Keratinocyte (primary cell): ENCODE measurements around the gene TMEM14B.

Experiments used
- CTCF ChIP-seq, 3 experiments: IDR thresholded peaks in 1 of 3; conservative IDR thresholded peaks in 1 of 3; optimal IDR thresholded peaks in 1 of 3; 2 replicates in 2 of 3; 3 replicates in 1 of 3; pipeline versions ENCODE3 to v1.5.1; 2011; ENCODE audit warnings: low read length in 3 of 3, mild to moderate bottlenecking in 3 of 3, moderate library complexity in 2 of 3, control low read depth in 1 of 3, inconsistent platforms in 1 of 3; ENCODE audit not compliant: insufficient read depth in 2 of 3; ENCODE audit errors: extremely low read depth in 1 of 3
- EZH2 ChIP-seq: IDR thresholded peaks from one replicate; pipeline ENCODE4 v1.6.1; 2012; ENCODE audit warnings: inconsistent platforms, mild to moderate bottlenecking, low read length, moderate library complexity

- no peak for TF ChIP-seq CTCF (optimal IDR thresholded peaks at IDR 0.05 in 1 of 3, IDR thresholded peaks at IDR 0.05 in 1 of 3, conservative IDR thresholded peaks at IDR 0.05 in 1 of 3; ENCODE audit: extremely low read depth in 1 of 3, insufficient read depth in 2 of 3, low read length in 3 of 3)
- TF ChIP-seq EZH2 = no peak
Observed at GRCh38 chr6:10721850-10722569, 25.6 kb upstream of the TMEM14B start.
